Testis (tissue), 2 donors: ENCODE data around the gene CA7.

Source experiments
- POLR2A ChIP-seq: fragments of 450-650 bp; IDR thresholded peaks from one replicate; pipeline ENCODE4 v1.6.1; 2017; ENCODE audit warnings: antibody characterized with exemption, mild to moderate bottlenecking, moderate library complexity
- TF ChIP-seq, protein P1 (sequence below), 3 experiments: fragments of 450-650 bp in 2 of 3; fragments of 200-600 bp in 1 of 3; sonication (generic) in 1 of 3; IDR thresholded peaks; one replicate each; pipeline ENCODE4 v1.5.1; 2016 to 2019; ENCODE audit warnings: antibody characterized with exemption in 3 of 3, mild to moderate bottlenecking in 2 of 3, moderate library complexity in 1 of 3

DNA sequence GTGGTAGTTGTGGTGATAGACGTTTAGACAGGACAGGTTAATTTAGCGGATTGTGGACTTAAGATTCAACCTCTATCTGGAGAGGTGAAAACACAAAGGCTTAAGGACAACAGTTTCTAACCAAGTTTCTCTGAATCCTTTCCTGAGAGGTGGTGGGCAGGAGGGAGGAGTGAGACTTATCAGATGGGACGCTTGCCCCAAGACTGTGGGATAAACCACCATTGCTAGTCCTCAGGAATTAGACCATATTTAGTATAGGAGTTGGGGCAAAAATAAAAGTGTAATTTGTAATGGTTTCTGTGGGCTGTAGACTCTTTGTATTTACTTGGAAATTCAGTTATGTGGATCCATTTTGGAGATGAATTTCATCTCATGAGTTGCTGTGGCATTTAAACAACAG is 42.7 kb downstream of the CA7 start:
- no peak for TF ChIP-seq POLR2A
- TF ChIP-seq, protein P1, sequence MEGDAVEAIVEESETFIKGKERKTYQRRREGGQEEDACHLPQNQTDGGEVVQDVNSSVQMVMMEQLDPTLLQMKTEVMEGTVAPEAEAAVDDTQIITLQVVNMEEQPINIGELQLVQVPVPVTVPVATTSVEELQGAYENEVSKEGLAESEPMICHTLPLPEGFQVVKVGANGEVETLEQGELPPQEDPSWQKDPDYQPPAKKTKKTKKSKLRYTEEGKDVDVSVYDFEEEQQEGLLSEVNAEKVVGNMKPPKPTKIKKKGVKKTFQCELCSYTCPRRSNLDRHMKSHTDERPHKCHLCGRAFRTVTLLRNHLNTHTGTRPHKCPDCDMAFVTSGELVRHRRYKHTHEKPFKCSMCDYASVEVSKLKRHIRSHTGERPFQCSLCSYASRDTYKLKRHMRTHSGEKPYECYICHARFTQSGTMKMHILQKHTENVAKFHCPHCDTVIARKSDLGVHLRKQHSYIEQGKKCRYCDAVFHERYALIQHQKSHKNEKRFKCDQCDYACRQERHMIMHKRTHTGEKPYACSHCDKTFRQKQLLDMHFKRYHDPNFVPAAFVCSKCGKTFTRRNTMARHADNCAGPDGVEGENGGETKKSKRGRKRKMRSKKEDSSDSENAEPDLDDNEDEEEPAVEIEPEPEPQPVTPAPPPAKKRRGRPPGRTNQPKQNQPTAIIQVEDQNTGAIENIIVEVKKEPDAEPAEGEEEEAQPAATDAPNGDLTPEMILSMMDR (IDR thresholded peaks at IDR 0.05) = no peak
